KBM-7 (cell line): ENCODE measurements around the gene MLLT3.
A peak's percentile ranks its signal among the peaks of the same experiment; 100 is the strongest.

Source experiments
- DNase-seq: peaks from one replicate; pipeline ENCODE4 v3.0.0-alpha.2; 2015
- in situ Hi-C: fragments of 300-500 bp; cut with MboI; formaldehyde crosslinking; loops from 2 replicates; pipeline ENCODE4 v1.14.3; 2020; ENCODE audit warnings: low sequenced_read_pairs, low pct_unique_long_range_greater_than_20kb, mixed read lengths

MLLT3 gene

DNA sequence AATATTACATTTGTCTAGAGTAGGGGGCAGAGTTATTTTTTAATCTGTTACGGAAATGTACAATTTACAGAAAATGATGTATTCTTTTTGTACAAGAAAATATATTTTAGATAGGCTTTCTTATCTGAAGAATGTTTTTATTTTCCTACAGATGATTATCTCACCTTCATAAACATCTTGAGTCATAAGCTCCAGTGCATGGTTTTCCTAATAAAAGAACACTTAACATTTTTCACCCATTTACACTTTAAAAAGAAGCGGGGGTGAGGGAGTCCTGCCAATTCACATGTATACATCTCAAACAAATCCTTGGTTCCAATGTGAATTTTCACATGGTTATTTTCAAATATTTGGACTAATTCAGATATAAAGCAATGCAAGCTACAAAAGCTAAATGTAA, 85.0 kb downstream of the MLLT3 start:
- DNase-seq = no peak
- in situ Hi-C loops = no loop called here

DNA sequence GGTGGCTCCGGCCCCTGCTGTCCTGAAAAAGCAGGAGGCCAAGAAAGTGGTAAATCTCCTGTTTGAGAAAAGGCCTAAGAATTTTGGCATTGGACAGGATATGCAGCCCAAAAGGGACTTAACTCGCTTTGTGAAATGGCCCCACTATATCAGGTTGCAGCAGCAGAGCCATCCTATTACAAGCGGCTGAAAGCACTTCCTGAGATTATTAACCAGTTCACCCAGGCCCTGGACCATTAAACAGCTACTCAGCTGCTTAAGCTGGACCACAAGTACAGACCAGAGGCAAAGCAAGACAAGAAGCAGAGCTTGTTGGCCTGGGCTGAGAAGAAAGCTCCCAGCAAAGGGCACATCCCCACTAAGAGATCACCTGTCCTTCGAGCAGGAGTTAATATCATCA, 89.7 kb downstream of the MLLT3 start:
- in situ Hi-C loops = no loop called here
- DNase-seq = no peak

DNA sequence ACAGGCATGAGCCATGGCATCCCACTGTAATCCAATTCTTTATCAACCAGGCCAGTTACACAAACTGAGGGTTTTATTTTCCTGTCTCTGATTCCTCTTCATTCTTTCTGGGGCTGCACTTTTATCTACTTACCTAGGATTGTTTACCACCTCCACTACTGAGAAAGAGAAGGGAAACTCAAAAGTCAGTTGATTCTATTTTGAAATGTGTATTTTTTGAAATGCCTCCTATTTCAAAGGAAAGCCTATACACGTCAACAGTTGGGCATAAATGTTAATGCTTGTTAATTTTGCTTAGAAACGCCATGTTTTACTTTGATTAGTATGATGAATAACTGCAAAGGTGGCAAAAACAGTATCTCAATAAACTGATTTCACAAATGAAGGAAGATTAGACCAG, 92.5 kb downstream of the MLLT3 start:
- in situ Hi-C loops = no loop called here
- no peak for DNase-seq

DNA sequence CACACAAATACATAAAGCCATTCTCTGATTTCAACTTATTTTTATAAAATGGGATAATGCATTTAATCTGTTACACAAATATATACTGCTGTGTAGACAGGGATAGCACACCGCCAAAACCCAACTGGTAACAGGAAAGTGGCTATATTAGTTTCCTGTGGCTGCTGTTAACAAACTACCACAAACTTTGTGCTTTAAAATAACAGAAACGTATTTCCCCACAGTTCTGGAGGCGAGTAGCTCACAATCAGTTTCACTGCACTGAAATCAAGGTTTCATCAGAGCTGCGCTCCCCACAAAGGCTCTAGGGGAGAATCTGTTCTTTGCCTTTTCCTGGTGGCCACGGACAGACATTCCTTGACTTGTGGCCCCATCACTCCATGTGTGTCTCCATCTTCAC, 94.0 kb downstream of the MLLT3 start:
- in situ Hi-C loops = no loop called here

DNA sequence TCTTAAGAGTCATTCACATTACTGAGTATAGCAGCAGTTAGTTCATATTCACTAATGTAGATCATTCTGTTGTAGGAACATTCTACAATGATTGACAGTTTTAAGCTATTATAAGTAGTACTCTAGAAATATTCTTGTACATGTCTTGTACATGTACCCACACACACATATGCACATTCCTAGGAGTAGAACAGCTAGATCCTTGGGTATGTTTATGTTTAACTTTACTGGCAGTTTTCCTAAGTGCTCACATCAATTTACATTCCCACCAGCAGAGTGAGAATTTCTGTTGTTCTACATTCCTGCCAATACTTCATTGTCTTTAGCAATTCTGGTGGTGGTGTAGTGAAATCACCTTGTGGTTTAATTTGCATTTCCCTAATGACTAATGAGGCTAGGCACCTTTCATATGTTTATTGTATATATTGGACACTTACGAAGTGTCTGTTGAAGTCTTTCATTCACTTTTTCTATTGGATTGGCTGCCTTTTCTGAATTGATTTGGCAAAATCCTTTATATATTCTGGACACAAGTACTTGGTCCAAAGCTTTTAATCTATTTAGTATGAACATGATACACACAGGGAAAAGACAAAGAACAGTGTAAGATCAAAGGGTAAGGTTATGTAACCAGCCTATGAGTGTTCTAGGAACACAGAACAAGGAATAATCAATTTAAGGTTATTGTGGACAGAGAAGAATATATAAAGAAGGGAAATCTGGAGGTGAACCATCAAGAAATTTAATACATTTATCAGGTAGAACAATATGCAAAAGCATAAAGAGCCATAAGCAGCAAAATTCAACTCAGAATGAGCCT, 95.6 kb downstream of the MLLT3 start:
- DNase-seq = no peak
- in situ Hi-C loops = no loop called here

More for the DNA sequence above, 94.0 kb downstream of the MLLT3 start:
- no peak for DNase-seq

DNA sequence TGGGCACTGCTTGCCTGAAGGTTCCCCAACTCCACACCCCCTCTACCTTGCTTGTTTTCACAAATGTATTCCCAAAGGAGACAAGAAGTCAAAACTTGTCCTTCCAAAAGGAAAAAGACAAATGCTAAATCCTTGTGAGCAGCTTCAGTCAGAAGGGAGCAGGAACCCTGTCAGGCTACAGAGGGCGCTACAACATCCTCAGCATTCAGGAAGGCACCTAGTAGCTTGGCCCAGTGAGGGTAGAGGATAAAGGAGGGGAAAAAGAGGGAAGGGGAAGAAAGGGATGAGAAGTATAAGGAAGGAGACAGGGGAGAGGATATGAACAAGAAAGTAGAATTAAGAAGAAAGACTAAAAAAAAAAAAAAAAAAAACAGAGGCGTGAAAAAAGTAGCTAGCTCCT, 97.5 kb downstream of the MLLT3 start:
- DNase-seq = peak; percentile 28
- in situ Hi-C loops = no loop called here

DNA sequence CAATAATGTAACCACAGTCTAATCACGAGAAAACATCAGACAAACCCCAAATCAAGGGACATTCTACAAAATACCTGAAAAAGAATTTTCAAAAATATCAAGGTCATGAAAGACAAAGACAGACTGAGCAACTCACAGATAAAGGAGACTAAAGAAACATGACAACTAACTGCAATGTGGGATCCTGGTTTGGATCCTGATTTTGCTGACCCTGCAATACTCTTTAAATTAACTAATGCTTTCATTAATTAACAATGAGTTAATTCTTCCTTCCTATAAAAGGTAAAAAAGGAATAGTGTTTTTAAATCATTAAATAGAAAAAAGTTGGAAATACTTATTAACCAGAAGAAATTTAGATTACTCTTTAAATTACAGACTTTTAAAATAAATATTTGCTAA, 103.6 kb downstream of the MLLT3 start:
- no peak for DNase-seq
- in situ Hi-C loops = no loop called here

DNA sequence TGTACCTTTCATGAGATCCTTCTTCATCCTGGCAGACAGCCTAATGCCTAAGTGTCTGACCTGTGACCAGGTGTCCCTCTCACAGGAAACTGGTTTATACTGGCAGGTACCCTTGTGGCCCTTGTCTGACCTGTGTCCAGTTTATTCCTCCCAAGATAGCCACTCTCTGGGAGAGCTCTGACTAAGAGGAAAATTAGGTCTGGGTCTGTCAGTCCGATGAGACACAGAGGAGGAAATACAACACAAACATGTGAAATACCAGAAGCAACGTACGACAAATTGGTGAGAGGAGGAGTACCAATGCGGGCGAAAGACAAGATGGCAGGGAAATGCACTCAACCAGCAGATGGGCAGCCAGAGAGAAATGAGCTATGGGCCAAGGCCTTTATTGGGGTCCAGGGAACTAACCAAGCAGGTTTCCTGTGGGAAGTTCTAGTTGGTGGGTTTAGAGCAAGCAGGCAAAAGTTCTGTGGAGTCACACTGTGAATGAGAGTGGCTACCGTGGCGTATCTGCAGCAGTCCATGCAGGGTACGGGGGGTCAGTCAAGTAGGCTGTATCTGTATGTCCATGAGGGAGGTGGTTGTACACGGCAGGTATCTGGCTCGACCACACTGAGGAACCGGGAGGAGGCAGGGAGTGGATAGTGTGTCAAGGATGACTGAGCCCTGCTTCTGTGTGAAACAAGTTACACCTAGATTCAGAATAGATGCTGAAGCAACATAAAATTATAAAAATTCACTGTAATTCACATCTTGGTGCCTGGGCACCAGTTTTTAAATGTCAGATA, 109.0 kb downstream of the MLLT3 start:
- in situ Hi-C loops = no loop called here
- DNase-seq = no peak

DNA sequence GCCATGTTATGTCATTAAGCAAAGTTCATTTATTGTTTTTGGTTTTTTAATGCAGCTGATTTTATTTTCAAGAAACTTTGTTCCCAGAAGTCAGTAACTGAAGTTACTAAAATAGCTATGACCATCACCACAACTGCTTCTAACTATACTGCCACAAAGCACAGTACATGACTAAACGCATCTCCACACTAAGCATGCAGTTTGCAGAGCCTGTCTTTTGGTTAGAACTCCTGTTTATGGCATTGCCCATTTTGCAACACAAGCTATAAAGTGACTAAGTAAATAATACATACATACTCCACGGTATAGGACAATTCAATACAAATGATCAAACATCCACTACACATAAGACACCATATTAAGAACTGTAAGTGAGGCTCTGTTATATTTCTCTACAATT, 109.7 kb downstream of the MLLT3 start:
- no peak for DNase-seq
- in situ Hi-C loops = no loop called here

DNA sequence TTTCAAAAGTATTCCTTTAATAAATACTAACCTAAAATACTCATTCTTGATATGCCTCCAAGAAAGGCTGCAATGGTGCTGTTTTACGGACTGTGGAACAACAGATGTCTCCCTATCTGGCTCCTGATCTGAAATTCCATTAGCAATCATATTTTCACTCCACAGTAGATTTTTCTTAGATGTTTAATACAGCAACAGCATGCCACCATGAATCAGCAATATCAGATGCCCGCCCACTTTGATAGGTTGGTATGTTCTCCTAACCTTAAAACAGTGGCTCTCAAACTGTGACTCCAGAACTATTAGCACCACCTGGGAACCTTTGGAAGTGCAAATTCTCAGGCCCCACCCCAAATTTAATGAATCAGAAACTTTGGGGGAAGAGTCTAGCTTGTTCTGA, 110.2 kb downstream of the MLLT3 start:
- in situ Hi-C loops = no loop called here
- DNase-seq = no peak

DNA sequence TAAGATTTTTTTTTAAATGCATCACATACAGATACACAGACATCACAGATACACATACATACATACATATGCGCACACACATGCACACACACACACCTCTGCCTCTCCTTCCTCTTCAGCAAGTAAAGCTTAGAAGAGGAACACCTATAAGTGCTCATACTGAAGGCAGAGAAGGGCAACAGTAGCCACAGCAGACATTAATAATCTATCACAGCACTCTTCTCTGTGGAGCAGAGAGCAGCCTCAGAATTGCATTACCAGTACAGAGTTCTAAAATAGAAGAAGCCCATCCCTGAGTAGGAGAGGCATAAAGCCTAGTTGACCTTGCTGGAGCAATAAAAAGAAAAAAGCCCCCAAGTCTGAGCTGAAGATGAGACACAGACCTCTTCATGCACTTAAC, 110.6 kb downstream of the MLLT3 start:
- no peak for DNase-seq
- in situ Hi-C loops = no loop called here

DNA sequence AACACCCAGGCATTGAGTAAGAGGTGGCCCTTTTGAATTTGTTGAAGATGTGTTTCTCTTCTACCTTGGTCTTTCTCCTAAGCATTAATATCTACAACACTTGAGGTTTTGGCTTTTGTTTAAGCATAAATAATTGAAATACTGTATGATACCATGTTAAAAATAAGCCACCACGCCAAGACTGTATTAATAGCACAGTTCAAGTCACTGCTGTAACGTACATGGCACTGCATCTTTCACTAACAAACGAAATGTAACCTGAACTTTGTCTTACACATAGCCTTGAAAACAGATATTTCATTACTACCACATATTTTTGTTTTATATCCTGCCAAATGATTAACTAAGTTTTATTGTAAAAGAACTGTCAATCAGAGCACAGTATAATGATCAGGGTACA, 112.8 kb downstream of the MLLT3 start:
- DNase-seq = no peak
- in situ Hi-C loops = no loop called here

DNA sequence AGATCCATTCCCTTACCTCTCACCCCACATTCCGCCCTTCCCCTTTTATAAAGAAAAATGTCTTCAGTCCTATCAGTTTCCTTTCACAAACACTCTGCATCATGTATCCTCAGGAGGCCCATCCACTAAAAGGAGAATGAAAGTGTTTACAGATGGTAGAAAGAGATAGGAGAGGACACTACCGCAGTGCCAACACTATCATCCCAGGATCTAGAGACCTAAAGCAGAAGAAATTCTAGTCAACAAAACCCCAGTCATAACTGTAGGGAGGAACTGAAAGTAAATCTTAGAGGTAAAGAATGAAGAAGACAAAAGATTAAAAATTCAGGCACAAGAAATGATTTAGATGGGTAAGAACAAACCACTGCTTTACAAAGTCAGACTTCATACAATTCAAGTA, 114.1 kb downstream of the MLLT3 start:
- peak; percentile 86 for DNase-seq
- in situ Hi-C loops = no loop called here

DNA sequence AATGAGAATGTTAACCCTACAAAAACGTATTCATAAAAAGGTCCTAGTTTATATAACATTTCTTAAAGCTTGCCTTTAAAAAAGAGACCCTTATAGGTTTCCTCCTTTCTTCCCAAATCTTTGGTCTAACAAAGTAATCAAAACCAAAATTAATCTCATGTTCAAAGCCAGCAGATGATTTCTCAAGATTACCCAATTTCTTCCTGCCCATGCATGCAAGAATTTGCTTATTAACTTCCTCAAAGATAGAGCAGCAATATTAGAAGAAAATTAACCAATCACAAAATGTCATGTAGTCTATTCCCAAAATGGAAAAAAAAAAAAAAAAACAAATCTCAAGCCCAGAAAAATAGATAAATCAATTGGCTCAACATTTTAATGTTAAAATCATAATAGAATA, 114.9 kb downstream of the MLLT3 start:
- in situ Hi-C loops = no loop called here
- no peak for DNase-seq

DNA sequence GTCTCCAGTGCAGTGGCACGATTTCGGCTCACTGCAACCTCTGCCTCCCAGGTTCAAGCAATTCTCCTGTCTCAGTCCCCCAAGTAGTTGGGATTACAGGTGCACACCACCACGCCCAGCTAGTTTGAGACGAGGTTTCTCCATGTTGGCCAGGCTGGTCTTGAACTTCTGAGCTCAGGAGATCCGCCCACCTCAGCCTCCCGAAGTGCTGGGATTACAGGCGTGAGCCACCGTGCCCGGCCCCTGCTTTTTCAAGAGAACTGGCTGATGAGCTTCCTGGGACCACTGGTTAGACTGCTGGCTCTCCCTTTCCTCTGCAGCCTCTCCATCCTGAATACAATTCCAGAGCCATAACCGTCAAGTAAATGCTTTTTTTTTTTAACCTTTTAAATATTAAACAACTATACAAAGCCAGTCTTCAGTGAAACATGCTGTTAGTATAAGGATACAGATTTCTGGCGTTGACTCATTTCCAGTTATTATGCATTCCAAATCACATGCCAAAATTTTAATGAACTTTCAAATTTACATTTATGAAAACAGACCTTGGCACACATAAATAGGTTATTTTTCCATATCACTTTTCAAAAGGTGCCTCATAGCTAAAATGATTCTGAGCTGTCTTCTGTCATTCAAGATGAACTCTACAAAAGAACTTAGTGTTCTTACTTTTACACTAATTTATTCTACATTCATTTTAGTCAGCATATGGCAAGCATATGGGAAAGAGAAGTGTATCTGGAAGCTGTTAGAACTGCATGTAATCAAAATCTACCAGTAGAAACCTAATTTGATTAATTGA, 116.0 kb downstream of the MLLT3 start:
- in situ Hi-C loops = no loop called here
- no peak for DNase-seq

DNA sequence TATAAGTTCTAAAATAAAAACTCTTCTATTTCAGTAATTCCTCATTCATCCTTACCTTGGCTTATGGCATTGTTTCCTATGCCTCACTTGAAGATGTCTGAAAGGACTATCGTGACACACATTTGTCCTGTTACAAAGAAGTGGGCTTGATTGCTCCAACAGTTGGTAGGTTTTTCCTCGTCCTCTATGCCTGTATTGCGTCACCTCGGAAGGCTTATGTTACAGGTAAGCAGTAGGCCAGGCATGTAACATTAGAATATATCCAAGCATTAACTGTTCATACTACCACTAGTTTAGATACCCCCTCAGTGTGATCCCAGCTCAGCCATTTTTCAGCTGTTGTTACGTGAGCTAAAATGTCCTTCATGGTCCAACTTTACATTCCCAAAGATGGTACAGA, 116.7 kb downstream of the MLLT3 start:
- DNase-seq = no peak
- in situ Hi-C loops = no loop called here

DNA sequence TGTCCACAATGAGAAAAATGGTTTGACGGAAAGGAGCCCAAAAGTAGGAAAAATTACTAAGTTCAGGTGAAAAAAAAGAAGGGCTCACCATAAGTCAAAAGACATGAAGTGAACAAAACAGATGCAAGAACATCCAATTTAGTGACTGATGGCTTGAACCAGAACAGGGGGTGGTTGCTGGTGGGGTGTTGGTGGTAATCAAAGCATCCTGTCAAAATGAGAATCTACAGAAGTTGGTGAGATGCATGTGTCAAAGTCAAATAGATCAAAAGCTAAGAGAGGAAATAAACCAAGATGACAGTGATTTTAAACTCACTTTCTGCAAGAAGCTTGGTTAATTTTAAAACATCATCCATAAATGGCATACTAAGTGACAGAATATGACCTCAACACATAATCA, 117.4 kb downstream of the MLLT3 start:
- in situ Hi-C loops = no loop called here
- no peak for DNase-seq

DNA sequence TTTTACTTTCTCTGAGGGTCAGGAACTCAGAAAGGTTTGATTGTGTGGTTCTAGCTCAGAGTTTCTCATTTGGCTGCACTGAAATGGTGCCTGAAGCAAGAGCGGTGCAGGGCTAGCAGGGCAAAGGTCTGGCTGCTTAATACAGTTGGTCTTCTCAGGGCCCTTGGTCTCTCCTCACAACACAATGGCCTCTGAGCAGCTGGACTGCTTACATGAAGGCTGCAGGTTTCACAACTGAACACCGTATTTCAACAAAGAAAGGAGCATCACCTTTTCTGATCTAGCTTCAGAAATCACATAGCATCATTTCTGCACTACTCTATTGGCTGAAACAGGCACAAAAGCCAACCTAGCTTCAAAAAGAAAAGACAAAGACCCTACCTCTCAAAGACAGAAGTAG, 122.2 kb downstream of the MLLT3 start:
- DNase-seq = no peak
- in situ Hi-C loops = no loop called here

DNA sequence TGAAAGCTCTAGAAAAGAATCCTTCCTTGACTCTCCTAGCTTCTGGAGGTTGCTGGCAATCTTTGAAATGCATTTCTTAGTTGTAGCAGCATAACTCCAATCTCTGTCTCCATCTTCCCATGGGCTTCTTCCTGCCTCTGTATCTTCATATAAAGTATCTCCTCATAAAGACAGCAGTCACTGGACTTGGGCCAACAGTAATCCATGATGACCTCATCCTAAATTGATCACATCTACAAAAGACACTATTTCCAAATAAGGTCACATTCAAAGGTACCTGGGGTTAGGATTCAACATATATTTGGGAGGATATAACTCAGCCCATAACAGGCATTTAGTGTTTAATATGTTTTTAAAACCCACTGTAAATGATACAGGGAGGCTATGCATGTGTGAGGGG, 123.3 kb downstream of the MLLT3 start:
- DNase-seq = no peak
- in situ Hi-C loops = no loop called here

DNA sequence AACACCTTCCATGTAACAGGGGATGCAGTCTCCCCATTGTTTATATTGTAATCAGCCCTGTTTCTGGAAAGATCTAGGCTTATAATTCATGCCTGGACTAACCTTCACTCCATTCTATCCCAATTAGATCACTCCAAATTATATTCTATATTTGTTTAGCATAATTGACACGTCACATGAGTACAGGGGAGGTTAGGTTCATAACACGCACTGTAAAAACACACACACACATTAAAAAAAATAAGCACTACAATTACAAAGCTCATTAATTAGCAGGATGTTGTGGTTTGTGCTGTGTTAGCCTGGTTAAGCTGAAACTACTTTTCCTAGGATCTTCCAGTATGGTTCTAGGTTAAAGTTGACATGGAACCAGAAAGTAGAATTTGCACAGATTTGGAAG, 126.0 kb downstream of the MLLT3 start:
- no peak for DNase-seq
- in situ Hi-C loops = no loop called here
